NCI-H1930 (cell line): ENCODE measurements around the gene IGSF3.
"Not testable (repeated sequence)": the region's sequence is repeated elsewhere in the genome, so short reads cannot be mapped to it uniquely, and the experiment has no call there.

Source experiments
- DNase-seq, 2 experiments: peaks; one replicate each; lab custom pipeline; 2025; lab: John Stamatoyannopoulos, UW

Gene IGSF3

DNA sequence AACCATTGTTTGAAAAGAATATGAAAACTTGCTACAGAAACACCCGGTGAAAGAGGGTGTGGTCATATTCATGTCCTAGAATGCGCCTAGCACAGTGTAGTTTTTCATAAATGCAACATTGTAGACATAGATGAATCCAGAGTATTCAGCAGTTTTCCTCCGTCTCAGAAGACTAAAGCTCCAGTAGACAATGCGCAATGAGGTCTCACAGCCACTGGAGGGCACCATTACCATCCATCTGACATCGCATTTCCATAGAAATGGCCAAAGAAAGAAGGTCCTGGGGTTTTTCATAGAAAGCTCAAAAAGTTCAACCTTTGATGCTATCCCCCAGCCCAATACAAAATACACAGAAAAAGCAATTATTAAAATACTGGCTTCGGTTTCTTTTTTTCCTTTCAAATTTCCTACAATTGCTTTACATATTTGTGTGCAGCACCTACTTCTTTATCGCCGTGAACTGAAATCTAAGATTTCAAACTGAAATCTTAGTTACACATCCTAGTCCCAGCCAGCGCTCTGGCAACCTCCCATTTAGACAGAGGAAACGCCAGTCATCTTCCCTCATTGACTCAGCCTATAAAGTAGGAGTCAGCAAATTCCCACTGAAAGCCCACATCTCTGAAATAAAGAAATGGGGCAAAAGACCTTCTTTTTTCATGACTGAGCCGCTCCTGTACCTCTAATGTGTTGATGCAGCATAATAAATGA is 92.8 kb downstream of the IGSF3 start:
- peak; percentile 10 to 46 for DNase-seq

DNA sequence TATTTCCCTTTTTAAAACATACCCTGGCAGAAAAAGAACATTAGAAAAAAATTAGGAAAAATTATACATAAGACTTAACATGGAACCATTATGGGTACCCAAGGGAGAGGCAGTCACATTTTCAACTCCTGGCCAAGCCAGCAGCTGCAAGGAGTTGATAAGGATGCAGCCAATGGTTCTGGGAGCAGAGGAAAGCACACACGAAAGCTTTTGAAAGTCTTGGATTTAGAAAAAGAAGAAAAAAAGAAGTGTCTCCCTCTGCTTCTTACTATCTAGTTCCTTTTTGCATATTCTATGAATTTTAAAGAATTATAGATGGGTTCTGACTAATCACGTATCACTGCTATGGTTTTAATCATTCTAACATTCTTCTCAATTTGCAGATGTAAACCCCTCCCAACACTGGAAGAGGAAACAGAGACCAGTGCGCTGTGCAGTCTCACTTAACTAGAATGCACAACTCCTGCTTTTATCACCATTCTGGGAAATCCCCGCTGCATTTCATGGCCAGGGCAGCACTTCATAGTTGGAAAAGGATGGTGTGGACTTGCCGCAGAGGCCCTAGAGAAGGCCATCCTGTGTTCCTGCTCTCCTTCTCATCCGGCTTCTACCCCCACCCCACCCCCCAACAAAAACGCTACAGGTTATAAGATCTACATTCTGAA is 94.0 kb downstream of the IGSF3 start:
- no peak for DNase-seq

DNA sequence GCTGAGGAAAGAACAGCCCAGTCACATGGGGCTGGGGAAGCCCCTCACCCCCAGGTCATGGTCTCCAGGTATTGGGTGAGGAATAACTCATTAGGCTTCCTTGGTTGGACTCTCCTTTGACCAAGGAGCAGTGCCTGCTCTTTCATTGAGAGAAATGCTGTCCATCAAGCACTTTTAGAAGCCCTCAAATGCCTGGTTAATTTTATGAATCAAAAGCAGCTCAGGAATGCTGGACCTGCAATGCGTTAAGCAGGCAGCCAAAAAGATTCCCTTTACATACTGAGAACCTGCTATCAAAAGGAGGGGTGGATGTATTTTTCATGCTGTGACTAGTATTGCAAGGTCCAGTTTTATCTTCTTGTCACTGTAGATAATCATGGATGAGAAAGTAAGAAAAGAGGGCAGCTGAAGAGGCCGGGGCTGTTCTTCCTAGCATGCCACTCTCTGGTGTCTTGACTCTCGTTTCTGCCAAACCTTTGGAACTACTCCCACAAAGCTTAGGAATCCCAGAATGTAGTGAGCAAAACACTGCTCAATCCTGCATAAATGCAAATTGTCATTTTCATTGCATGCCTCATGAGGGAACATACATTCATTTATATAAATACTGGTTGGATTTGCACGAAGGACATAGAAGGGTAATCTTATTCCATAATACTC is 94.6 kb downstream of the IGSF3 start:
- DNase-seq, result no peak

DNA sequence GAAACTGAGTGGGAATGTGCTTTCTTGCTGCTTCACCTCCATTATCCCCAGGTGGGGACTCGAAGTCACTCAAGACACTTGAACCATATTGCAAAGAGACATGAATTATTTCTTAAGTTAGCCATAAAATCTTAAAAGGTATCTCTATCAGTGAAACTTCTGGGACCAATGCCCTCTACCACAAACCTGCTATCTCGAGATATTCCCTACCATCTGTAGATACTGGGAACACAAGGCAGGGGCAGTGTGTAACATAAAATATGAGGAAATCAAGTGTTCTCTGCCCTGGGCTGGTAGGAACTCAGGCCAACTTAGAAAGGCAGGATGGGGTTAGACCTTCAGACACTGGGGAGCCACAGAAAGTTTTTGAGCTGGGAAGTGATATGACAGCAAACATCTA is 95.4 kb downstream of the IGSF3 start:
- DNase-seq, result no peak

DNA sequence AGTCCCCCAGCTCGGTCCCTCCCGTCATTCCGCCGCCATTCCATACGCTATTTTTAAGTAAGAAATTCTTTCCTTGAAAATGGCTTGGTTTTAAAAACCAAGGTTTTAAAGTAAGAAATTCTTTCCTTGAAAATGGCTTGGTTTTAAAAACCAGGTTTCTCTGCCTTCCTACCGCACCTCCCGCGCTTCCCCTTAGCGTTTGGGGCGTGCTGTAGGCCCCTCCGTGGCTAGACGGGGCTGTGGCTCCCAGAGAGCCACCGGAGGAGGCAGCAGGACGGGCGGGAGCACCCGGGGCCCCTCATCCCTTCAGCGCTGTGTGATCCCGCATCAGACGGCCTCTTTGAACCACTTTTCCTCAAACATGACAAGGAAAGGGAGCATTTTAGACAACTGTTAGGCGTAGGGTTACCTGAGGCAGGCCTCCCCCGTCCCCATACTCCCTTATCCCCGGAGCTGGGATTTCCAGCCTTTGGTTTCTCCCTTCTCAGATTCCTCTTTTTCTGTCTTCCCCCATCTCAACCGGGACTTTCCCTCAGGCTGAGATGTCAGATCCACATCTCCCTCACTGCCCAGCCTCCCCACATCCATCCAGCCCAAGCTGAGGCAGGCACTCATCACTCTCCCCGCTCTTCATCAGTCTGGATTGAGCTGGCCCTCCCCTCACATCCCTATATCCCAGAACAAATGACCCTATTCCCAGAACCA is 96.2 kb downstream of the IGSF3 start:
- DNase-seq, result no peak

DNA sequence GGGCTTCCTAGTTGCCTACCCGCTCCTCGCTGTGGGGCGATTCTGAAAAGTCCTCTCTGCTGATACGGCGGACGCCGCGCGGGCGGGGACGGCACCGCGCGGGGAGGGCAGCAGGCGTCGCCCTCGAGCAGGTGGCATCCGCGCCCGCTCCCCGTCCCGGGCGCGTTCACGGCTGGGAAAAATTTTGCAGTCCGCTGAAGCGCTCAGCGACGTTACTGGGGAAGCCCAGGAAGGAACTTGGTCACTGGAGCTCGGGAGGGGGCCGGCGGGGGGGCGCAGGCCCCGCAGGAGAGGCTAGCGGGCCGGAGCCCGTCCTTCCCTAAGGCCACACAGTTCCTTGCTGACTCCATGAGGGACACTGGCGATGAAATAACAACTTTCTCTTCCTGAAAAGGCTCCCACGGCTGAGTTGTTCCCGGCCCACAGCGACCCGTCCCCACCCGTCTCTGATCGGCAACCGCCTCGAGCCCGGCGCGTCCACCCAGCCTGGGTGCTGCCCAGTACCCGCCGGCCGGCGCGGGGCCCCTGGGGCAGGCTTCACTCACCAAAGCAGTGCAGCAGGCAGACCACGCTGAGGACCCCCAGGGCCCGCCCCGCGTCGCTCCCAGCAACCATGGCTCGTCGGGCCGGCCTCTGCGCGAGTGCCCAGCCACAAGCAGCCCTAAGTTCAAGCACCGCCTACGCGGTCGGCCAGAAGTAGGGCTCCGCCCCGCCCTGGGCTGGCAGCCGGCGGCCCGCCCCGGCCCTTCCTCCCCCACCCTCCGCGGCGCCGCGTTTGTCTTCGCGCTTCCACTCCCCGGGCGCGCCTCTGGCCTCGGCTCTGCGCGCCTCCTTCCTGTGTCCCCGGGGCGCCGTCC is 96.9 kb downstream of the IGSF3 start, which contains the start of gene CD58:
CD58 (minus strand) TSS at position 669 of the 857 bp plus-strand sequence; CDS start at position 615, 54 bp downstream.
- DNase-seq, result peak; percentile 38 to 63

DNA sequence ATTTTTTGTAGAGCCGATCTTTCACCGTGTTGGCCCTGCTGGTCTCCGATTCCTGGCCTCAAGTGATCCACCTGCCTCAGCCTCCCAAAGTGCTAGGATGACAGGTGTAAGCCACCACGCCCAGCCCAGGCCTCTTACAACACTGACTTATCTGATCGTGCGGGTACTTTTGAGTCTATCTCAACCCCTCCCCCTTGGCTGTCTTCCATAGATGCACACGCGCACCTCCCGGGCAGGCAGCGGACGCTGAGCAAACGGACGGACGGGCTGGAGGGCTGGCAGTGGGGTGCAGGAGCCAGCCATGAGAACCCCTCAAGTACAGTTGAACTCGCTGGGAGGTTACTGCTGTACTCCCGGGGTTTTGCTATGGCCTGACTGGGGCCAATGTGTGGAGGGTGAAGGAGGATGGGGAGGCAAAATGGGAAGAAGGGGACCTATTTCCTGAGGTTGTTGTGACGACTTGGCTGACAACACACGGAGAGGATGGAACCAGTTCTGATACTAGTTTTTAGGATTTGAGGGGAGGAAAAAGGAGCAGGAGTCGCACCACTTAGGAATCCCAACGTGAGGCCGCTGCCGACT is 97.7 kb downstream of the IGSF3 start:
- no peak for DNase-seq

DNA sequence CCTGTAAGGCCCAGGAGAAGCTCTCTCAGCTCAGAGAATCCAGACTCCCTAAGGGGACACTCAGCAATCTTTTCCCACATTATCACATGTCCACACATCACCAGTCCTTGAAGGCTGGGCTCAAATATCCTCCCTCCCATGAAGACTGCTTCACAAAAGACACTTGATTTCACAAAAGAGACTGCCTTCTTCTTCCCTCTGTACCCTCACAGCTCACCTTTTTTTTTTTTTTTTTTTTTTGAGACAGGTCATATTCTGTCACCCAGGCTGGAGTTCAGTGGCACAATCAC is 98.2 kb downstream of the IGSF3 start:
- DNase-seq, result no peak

DNA sequence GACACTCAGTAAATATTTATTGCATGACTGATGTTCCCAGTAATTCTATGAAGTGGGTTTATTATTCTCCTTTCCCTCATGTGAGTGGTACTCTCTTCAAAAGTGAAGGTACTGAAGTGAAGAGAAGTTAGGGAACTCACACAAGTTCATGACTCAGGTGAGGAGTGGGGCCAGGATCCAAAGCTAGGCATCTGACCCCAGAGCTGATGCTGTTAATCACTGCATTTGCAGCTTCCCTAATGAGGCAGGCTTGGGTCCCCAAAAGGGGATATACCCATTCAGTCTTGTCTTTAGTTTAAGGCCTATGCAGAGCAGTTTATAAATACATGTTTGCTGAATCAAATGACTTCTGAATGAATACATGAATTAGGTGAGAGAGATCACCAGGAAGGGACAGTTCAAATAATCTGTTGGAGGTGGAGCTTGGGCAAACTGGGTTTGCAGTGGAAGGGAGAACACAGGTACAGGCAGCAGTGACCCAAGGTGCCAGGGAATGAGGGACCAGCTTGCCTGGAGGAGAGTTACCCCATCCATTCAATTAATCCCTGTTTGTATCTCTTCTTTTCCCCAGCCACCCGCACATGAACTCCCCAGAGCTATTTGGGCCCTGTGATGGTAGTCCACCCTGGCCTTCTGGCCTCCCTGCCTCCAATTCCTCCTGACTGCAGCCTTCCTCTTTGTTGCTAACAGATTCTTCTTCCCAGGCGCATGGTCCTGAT is 98.7 kb downstream of the IGSF3 start:
- no peak for DNase-seq

DNA sequence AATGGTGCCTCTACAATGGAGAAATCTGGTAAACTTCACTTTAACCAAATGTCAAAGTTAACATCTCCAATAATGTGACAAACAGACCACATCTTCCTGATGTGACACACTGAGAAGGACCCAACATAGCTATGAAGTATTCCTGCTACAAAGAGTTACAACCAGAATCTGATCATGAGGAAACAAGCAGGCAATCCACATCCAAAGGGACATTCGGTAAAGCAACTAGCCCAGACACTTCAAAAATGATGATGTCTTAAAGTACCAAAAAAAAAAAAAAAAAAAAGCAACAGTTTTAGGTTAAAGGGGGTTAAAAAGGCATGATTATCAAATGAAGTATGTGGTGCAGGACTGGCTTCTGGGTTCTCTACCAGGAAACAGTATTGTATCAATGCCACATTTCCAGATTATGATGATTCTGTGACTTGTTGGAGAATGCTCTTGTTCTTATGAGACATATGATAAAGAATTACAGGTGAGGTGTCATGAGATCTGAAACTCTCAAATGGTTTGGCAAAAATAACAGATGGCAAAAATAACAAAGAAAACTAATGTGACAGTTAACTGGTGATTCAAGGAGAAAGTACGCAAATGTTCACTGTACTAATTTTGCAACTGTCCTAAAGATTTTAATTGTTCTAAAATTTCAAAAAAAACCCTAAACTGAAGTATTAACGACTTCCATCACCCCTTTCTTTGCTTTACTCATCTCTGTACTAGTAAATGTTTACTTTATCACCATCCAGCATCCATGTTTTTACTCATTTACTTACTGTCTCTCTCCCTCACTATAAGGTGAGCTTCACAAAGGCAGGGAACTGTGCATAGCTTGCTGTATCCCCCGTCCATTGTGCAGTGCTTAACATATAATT is 99.5 kb downstream of the IGSF3 start:
- DNase-seq, result no peak

DNA sequence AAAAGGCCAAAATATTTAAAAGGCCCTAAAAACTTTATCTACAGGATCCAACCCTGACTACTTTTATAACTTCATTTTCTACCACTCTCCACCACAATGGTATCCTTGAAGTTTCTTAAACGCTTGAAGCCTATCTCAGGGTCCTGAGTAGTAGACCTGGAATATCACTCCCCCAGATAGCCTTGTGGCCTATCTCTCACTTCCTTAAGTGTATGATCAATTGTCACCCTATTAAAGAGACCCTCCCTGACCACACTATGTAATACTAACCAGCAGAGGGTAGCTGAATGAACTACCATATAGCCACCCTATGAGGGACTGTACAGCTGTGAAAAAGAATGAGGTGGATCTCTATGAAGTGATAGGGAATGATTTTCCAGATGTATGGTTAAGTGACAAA is 102.3 kb downstream of the IGSF3 start:
- no peak for DNase-seq

DNA sequence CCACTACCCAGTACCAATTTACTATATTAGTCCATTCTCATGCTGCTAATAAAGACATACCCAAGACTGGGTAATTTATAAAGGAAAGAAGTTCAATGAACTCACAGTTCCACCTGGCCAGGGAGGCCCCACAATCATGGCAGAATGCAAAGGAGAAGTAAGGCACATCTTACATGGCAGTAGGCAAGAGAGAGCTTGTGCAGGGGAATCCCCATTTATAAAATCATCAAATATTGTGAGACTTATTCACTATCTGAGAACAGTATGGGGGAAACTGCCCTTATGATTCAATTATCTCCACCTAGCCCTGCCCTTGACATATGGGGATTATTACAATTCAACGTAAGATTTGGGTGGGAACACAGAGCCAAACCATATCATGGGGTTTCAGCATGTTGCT is 103.1 kb downstream of the IGSF3 start:
- no peak for DNase-seq

DNA sequence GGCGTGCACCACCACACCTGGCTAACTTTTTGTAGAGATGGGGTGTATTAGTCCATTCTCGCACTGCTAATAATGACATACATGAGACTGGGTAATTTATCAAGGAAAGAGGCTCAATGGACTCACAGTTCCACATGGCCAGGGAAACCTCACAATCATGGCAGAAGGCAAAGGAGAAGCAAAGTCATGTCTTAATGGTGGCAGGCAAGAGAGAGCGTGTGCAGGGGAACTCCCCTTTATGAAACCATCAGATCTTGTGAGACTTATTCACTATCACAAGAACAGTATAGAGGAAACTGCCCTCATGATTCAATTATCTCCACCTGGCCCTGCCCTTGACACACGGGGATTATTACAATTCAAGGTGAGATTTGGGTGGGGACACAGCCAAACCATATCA is 105.1 kb downstream of the IGSF3 start:
- DNase-seq, result not testable (repeated sequence)

DNA sequence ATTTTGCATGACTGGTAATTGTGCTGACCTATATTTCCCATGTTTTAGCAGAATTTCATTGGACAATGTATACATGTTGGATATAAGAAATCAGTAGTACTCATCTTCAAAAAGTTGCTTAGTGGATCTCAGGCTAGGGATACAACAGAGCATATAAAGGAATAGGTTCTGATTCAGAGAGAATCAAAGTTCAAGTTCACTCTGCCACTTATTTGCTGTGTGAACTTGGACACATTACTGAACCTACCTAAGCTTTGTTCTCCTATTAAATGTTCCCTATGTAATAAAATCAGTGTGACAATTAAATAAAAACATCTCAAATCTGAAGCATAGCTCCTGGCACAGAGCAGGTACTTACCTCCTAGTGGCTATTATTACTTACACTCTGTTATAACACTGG is 106.0 kb downstream of the IGSF3 start:
- DNase-seq, result no peak

DNA sequence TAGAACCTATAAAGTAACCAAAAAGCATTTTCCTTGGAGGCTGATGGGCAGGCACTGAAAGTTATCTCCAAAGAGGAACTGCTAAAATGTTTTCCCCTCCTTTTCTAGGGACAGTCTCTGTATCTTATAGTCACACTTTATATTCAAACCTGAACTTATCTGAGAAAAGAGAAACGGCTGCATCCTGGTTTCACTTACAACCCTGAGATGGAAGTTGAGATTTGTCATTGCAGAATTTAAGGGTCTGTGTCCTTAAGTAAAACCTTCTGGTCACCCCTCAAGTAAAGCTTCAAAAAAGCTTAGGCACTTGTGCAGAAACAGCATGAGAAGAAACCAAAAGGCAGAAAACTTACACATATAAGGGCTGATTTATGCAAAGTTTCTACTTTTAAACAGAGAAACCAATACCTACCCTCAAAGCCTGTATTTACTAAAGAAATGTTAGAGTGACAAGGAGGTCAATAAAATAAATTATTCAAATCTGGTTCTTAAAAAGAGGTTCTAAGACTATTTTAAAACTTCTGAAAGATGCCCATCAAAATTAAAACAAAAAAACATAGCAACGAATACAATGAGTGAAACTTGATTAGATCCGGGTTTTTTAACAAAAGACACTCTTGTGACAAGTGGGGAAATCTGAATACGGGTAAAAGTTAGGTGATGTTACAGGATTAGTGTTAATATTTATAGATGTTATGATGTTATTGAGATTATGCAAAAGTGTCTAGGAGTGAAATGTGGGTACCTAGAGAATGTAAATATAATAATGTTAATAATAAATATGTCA is 106.6 kb downstream of the IGSF3 start:
- no peak for DNase-seq

DNA sequence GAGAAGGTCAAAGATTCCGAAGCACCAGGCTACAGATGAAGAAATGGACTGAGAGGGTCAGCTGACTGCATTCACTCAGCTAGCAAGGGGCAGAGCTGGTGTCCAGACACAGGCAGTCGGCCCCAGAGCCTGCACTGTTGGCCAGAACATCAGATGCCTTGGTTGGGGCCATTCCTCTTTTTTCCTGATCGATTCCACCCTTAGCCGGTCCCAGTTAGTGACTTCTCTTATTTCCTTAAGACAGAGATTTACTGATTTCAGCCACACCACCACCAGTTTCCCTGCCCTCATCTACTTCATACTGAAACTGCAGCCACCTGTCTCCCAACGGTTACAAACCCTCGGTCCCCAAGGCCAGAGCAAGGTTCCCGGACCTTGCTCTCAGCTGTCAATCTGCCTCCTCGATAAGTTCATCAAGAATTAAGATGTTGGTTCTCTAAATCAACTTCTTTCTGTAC is 108.2 kb downstream of the IGSF3 start:
- no peak for DNase-seq

DNA sequence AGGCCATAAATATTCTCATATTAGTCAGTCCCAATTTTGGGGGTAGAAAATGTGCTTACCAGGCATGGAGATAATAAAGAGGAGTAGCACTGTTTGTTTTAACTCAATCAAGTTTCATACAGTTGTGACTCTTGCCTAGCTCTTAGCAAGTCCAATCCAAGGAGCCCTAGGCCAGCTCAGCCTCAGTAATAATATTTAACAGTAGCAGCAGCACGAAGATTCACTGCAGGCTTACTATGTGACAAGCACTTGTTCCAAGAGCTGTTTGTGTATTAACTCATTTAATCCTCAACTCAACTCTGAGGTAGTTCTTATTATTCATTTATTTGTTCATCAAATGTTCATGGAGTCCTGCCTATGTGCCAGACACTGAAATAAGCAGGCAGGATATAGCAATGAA is 109.0 kb downstream of the IGSF3 start:
- DNase-seq, result no peak

DNA sequence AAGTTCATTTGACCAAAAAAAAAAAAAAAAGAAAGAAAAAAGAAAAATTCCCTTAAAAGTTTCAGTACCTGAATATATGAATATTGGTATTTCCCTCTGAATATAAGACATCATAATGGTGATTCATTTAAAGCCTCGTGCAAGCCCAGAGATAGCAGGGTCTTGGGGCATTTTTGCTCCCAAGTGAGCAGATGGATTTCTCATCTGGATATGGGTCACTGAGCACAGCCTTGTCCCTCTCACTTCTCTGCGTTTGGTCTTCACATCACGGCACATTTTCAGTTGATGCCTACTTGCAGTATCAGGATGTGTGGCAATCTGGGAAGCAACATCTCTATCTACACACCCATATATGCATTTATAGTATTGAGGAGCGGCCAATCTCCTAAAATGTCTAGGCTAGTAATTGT is 109.4 kb downstream of the IGSF3 start:
- no peak for DNase-seq

DNA sequence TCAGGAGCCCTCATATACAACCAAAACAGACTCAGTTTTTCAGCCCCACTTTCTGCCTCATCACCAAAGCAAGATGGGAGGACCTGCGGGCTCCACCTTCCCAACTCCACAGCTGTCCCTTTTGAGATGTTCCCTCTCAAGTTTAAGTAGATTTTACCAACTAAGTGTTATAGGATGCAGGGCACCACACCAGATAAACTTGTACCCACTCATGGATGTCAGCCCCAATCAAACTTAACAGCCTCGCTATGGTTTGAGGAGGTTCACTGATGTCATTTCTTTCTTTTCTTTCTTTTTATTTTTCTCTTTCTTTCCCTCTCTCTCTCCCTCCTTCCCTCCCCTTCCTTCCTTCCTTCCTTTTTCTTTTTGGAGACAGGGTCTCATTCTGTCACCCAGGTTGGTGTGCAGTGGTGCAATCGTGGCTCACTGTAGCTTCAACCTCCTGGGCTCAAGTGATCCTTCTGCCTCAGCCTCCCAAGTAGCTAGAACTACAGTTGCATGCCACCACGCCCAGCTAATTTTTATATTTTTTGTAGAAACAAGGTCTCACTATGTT is 110.1 kb downstream of the IGSF3 start:
- DNase-seq, result no peak
